Vagina (tissue), 2 donors: ENCODE results near the gene FBRSL1. TPM values are rescaled to one million over a fixed set of nuclear protein-coding genes. Genes with fewer than 3 reads are reported as not detected.

Source experiments
- DNase-seq, 2 donors: peaks; one replicate each; pipeline ENCODE4 v3.0.0-alpha.2; 2017; ENCODE audit errors: extremely low spot score in 2 of 2
- H3K27ac ChIP-seq: fragments of 200-600 bp; sonication (generic); one replicate; pipeline ENCODE4 v1.5.1; 2019
- H3K27me3 ChIP-seq: fragments of 200-600 bp; sonication (generic); one replicate; pipeline ENCODE4 v1.5.1; 2019
- H3K36me3 ChIP-seq, 2 donors: fragments of 200-600 bp; sonication (generic); one replicate each; pipeline ENCODE4 v1.5.1; 2017 to 2019
- H3K4me1 ChIP-seq: fragments of 200-600 bp; sonication (generic); one replicate; pipeline ENCODE4 v1.5.1; 2019
- H3K4me3 ChIP-seq, 2 donors: fragments of 200-600 bp; sonication (generic); 1 replicate in 1 of 2; 2 replicates in 1 of 2; pipeline ENCODE4 v1.5.1; 2016 to 2019
- H3K9me3 ChIP-seq: fragments of 200-600 bp; sonication (generic); one replicate; pipeline ENCODE4 v1.5.1; 2019
- CTCF ChIP-seq, 3 experiments: fragments of 450-650 bp in 2 of 3; fragments of 200-600 bp in 1 of 3; sonication (generic) in 1 of 3; IDR thresholded peaks; one replicate each; pipeline ENCODE4 v1.5.1; 2017 to 2019; ENCODE audit warnings: antibody characterized with exemption in 3 of 3, mild to moderate bottlenecking in 2 of 3, moderate library complexity in 2 of 3
- POLR2A ChIP-seq, 2 donors: fragments of 450-650 bp; IDR thresholded peaks; one replicate each; pipeline ENCODE4 v1.6.1; 2017; ENCODE audit warnings: antibody characterized with exemption in 2 of 2, mild to moderate bottlenecking in 2 of 2, moderate library complexity in 2 of 2
- POLR2AphosphoS5 ChIP-seq, 2 donors: sonication (generic); formaldehyde crosslinking; IDR thresholded peaks; one replicate each; pipeline ENCODE4 v1.9.0; 2017; ENCODE audit warnings: antibody characterized with exemption in 2 of 2, mild to moderate bottlenecking in 2 of 2, low read depth in 1 of 2; ENCODE audit not compliant: insufficient read depth in 1 of 2
- intact Hi-C: fragments of 100-400 bp; cut with DNase I; formaldehyde crosslinking; loops from one replicate; pipeline ENCODE4 v1.15.1; 2023
- total RNA-seq: library from RNA; depleted of rRNA; stranded (reverse); fragments of >200 nt; gene quantifications from one replicate; pipeline ENCODE4 v1.2.3, GENCODE V29; 2016

Gene FBRSL1
- total RNA-seq, 1 donor from 2014 or later: 11.0 TPM

DNA sequence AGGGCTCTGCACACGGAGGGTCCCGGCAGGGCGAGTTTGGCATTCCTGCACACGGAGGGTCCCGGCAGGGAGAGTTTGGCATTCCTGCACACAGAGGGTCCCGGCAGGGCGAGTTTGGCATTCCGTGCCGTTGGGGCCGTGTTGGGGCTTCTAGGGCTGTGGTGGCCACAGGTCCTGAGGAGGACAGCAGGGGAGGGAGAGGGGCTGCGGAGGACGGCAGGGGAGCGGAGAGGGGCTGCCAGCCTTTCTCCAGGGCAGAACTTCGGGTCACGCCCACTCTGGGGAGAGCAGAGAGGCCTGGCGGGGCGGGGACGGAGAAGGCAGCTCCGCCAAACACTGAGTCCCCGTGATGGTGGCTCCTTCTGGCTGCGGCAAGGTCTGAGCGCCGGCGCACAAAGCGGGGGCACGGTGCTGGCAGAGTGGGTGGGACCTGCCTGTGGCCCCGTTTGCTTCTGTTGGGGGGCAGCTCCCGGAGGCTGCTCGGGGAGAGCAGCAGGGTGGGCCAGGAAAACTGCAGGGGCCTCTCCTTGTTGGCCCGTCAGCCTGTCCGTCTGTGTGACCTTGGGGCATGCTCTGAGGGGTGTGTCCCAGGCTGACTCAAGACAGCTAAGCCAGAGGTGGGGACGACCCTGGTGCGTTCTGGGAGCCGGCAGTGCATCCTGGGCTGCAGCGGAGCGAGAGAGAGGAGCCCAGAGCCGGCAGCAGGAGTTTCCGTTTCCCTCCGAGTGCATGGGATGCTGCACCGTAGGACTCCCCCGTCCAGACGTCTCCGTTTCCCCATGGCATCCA lies 60.3 kb downstream of the FBRSL1 start:
- H3K9me3 ChIP-seq: no peaks in the 10 kb centered on the region
- H3K27ac ChIP-seq: no peak overlapping the region
- TF ChIP-seq POLR2AphosphoS5 (IDR thresholded peaks at IDR 0.05; ENCODE audit: insufficient read depth in 1 of 2, low read depth in 1 of 2) (no peak), CTCF (IDR thresholded peaks at IDR 0.05) (no peak), POLR2A (IDR thresholded peaks at IDR 0.05) (no peak)
- H3K4me3 ChIP-seq: no peak overlapping the region
- intact Hi-C loops: no loop called here
- H3K36me3 ChIP-seq: peaks cover 0 to 9% of the 10 kb centered on the region in 2 donors
- no peak for DNase-seq
- H3K27me3 ChIP-seq: no peaks in the 10 kb centered on the region
- no peaks in the 10 kb centered on the region for H3K4me1 ChIP-seq

DNA sequence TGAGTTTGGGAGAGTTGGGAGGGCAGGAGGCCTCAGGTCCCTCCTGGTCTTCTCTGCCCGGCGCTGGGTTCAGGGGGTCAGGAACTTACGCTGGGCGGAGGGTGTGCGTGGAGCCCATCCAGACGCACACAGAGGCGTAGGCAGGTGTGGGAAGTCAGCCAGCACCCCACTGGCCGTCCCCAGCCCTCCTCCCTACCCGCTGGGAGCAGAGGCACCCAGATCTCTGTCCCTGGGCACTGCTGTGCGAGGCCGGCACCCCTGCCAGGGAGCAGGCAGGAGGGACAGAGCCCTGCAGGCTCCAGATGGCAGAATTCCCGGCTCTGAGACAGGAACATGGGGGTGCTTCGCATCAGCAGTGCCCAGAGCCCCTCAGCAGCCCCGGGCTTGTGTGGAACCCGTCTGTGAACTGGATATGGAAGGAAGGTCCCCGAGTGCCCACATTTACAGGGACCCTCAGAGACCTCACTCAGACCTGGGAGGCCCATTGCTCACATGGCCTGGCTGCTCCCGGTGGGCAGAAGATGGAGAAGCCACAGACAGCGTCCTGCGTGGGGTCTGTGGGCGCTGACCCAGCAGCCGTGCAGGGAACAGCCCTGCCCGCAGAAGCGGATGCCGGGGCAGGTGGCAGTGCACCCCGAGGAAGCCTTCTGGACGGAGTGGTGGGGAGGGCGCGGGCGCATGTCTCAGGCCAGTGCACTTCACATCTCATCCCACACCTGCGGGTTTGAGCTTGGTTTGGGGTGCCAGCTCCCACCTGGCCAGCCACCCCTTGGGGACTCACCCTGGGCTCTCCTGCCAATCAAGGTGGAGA lies 61.1 kb downstream of the FBRSL1 start:
- Histone ChIP-seq H3K27ac (no peak overlapping the region), H3K9me3 (no peaks in the 10 kb centered on the region), H3K36me3 (peaks cover 0 to 9% of the 10 kb centered on the region in 2 donors), H3K27me3 (no peaks in the 10 kb centered on the region), H3K4me1 (no peaks in the 10 kb centered on the region), H3K4me3 (no peak overlapping the region)
- TF ChIP-seq POLR2AphosphoS5 (IDR thresholded peaks at IDR 0.05; ENCODE audit: insufficient read depth in 1 of 2, low read depth in 1 of 2) (no peak), POLR2A (IDR thresholded peaks at IDR 0.05) (no peak), CTCF (IDR thresholded peaks at IDR 0.05) (no peak)
- intact Hi-C loops: no loop called here
- DNase-seq: no peak

DNA sequence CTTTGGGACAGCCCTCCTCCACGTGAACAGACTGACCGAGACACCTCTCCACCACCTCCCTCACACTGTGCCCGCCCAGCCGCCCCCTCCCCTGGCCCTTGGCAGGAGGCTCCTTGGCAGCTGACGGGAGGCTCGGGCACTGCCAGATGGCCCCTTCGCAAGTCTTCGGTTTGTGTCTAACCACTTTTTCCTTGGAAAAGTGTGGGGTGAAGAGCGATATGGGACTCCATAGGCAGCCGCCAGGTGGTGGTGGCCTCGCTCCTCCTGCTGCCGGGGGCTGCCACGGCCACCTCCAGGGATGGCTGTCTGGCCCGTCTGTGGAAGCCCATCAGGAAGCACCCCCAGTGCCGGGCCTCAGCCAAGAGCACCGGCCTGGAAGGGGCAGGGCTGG lies 61.7 kb downstream of the FBRSL1 start:
- TF ChIP-seq CTCF (IDR thresholded peaks at IDR 0.05): no peak
- no peak overlapping the region for H3K27ac ChIP-seq
- H3K27me3 ChIP-seq: no peaks in the 10 kb centered on the region
- no peaks in the 10 kb centered on the region for H3K4me1 ChIP-seq
- H3K9me3 ChIP-seq: no peaks in the 10 kb centered on the region
- intact Hi-C loops: no loop called here
- DNase-seq: no peak
- no peak overlapping the region for H3K4me3 ChIP-seq
- peaks cover 0 to 9% of the 10 kb centered on the region in 2 donors for H3K36me3 ChIP-seq

- intact Hi-C loops: no loop called here
- H3K4me1 ChIP-seq: peaks cover 9% of the 10 kb centered on the region
- H3K27ac ChIP-seq: no peak overlapping the region
- H3K9me3 ChIP-seq: no peaks in the 10 kb centered on the region
- TF ChIP-seq CTCF (IDR thresholded peaks at IDR 0.05) (no peak), POLR2A (IDR thresholded peaks at IDR 0.05) (no peak), POLR2AphosphoS5 (IDR thresholded peaks at IDR 0.05; ENCODE audit: insufficient read depth in 1 of 2, low read depth in 1 of 2) (no peak)
- H3K36me3 ChIP-seq: no peaks in the 10 kb centered on the region
- H3K27me3 ChIP-seq: no peaks in the 10 kb centered on the region
- H3K4me3 ChIP-seq: no peak overlapping the region
- DNase-seq: no peak
Observed at GRCh38 chr12:132554845-132555630, 65.1 kb downstream of the FBRSL1 start.
